ENCODE results near the gene TIPARP. TPM values are rescaled to one million over a fixed set of nuclear protein-coding genes. Genes with fewer than 3 reads are reported as not detected.

TIPARP gene
- total and polyA plus RNA-seq, 4 donors, result 20.8 to 56.1 (median 40.0) TPM

DNA sequence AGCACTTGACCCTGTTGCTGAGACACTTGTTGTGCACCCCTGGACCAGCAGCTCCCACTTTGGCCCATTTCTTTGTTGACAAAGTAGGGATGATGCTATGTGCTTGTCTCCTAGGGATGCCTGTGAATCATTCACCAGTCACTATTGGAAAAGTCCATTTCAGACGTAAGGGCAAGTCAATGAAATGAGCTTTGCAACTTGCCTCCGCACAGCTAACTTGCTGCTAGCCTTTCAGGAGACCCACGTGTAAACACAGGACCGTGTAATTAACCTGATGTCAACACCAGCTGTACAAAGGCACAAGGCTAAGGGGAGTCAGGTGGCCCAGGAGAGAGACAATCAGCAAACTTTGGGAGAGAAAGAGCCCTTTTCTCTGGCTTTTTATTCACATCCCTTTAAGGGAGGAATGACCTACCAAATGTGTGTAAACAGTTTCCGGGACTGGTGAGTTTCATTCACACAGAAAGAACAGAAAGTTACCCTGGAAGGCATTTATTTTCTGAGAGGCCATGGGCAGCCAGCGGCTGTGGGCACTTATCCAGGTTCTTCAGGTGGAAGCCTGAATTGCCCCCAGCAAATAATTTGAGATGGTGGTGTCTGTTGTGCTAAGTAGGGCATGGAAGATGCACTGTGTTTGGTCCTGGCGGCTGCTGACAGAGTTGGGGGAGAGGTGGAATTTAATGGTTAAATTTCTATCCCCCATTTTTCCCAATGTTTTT, 54.0 kb downstream of the TIPARP start:
- no peak overlapping the region for H3K4me3 ChIP-seq
- WGBS, 2 donors, result 60 to 80% methylated on average over 7 of the region's 7 CpGs
- H3K27me3 ChIP-seq (ENCODE audit: control insufficient read depth in 3 of 3, insufficient read depth in 3 of 3, low read length in 2 of 3), result peaks cover 0 to 5% (median 0%) of the 10 kb centered on the region in 3 donors
- ATAC-seq (ENCODE audit: insufficient read depth, low FRiP score) (no peak), DNase-seq (no peak)
- no peaks in the 10 kb centered on the region for H3K9me3 ChIP-seq (ENCODE audit: control insufficient read depth in 4 of 4, insufficient read depth in 3 of 4, low read length in 3 of 4)
- no peak overlapping the region for H3K27ac ChIP-seq (ENCODE audit: low read depth in 1 of 2, low read length in 1 of 2)
- no peaks in the 10 kb centered on the region for H3K36me3 ChIP-seq (ENCODE audit: control insufficient read depth in 4 of 4, insufficient read depth in 4 of 4, low read length in 4 of 4)
- TF ChIP-seq, protein P1, sequence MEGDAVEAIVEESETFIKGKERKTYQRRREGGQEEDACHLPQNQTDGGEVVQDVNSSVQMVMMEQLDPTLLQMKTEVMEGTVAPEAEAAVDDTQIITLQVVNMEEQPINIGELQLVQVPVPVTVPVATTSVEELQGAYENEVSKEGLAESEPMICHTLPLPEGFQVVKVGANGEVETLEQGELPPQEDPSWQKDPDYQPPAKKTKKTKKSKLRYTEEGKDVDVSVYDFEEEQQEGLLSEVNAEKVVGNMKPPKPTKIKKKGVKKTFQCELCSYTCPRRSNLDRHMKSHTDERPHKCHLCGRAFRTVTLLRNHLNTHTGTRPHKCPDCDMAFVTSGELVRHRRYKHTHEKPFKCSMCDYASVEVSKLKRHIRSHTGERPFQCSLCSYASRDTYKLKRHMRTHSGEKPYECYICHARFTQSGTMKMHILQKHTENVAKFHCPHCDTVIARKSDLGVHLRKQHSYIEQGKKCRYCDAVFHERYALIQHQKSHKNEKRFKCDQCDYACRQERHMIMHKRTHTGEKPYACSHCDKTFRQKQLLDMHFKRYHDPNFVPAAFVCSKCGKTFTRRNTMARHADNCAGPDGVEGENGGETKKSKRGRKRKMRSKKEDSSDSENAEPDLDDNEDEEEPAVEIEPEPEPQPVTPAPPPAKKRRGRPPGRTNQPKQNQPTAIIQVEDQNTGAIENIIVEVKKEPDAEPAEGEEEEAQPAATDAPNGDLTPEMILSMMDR (IDR thresholded peaks at IDR 0.05; ENCODE audit: control extremely low read depth, extremely low read depth), result no peak
- peaks cover 0 to 5% (median 3%) of the 10 kb centered on the region in 5 donors for H3K4me1 ChIP-seq (ENCODE audit: control insufficient read depth in 5 of 5, insufficient read depth in 5 of 5, low read length in 5 of 5)
- H3K9ac ChIP-seq (ENCODE audit: insufficient read depth in 1 of 2, low read length in 2 of 2), result no peak overlapping the region

DNA sequence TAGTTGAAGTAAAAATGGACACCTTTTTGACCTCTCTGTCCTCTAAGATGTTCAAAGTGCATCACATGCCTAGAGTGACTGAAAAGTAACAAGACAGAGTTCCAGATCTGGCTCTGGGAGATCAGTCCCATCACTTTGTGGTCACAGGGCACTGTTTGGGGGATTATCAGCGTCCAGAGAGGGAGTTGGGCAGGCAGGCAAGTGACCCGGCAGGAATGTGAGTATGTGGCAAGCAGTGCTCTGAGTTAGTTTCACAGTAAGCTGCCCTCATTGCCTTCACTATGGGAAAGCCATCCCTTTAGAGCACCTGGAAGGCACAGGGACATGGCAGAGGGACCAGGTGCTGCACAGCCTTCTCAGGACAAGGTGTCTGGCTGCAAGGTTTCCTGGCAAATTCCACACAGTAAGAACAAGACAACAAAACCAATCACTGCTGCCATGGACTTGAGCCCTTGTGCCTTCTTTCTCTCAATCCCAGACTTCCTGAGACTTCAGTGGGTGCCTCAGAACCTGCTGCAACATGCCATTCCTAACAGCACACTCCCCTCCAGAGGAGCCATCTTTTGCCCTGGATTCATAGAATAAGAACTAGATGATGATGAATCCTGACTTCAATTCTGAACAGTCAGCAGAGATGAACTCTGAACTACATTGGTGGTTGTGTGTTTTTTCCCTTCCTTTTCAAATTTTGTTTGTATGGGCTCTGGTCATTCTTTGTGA, 55.2 kb downstream of the TIPARP start:
- ATAC-seq (ENCODE audit: insufficient read depth, low FRiP score), result no peak
- H3K4me3 ChIP-seq, result no peak overlapping the region
- WGBS, 2 donors, result 69 to 80% methylated on average over 2 of the region's 2 CpGs
- no peaks in the 10 kb centered on the region for H3K36me3 ChIP-seq (ENCODE audit: control insufficient read depth in 4 of 4, insufficient read depth in 4 of 4, low read length in 4 of 4)
- H3K9me3 ChIP-seq (ENCODE audit: control insufficient read depth in 4 of 4, insufficient read depth in 3 of 4, low read length in 3 of 4), result no peaks in the 10 kb centered on the region
- no peak overlapping the region for H3K27ac ChIP-seq (ENCODE audit: low read depth in 1 of 2, low read length in 1 of 2)
- TF ChIP-seq, protein P1 (IDR thresholded peaks at IDR 0.05; ENCODE audit: control extremely low read depth, extremely low read depth), result no peak
- DNase-seq, result no peak
- H3K27me3 ChIP-seq (ENCODE audit: control insufficient read depth in 3 of 3, insufficient read depth in 3 of 3, low read length in 2 of 3), result peaks cover 0 to 5% (median 0%) of the 10 kb centered on the region in 3 donors
- peaks cover 0 to 5% (median 3%) of the 10 kb centered on the region in 5 donors for H3K4me1 ChIP-seq (ENCODE audit: control insufficient read depth in 5 of 5, insufficient read depth in 5 of 5, low read length in 5 of 5)
- H3K9ac ChIP-seq (ENCODE audit: insufficient read depth in 1 of 2, low read length in 2 of 2), result no peak overlapping the region

DNA sequence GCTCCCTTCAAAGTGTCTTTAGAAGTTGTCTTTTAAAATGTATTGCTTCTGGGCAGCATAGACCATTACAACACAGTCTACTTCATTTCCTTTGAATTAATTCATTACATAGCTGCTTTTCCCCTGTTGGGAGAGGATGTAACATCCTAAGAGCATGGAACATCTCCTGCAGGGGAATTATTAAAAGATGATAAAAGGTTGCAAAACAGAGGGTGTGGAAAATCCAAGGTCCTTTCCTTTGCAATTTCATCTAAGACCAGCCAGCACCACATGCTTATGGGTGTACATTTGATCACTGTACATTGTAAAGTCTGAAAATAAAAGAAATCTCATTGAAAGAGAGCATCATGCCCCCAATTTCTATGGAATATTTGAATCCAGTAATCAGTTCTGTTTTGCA, 57.4 kb downstream of the TIPARP start:
- H3K27ac ChIP-seq (ENCODE audit: low read depth in 1 of 2, low read length in 1 of 2), result no peak overlapping the region
- H3K9ac ChIP-seq (ENCODE audit: insufficient read depth in 1 of 2, low read length in 2 of 2), result no peak overlapping the region
- no peak for DNase-seq
- no peaks in the 10 kb centered on the region for H3K9me3 ChIP-seq (ENCODE audit: control insufficient read depth in 4 of 4, insufficient read depth in 3 of 4, low read length in 3 of 4)
- no peak for ATAC-seq (ENCODE audit: insufficient read depth, low FRiP score)
- TF ChIP-seq, protein P1 (IDR thresholded peaks at IDR 0.05; ENCODE audit: control extremely low read depth, extremely low read depth), result no peak
- peaks cover 0 to 5% (median 3%) of the 10 kb centered on the region in 5 donors for H3K4me1 ChIP-seq (ENCODE audit: control insufficient read depth in 5 of 5, insufficient read depth in 5 of 5, low read length in 5 of 5)
- H3K4me3 ChIP-seq, result no peak overlapping the region
- peaks cover 0 to 5% (median 0%) of the 10 kb centered on the region in 3 donors for H3K27me3 ChIP-seq (ENCODE audit: control insufficient read depth in 3 of 3, insufficient read depth in 3 of 3, low read length in 2 of 3)
- no peaks in the 10 kb centered on the region for H3K36me3 ChIP-seq (ENCODE audit: control insufficient read depth in 4 of 4, insufficient read depth in 4 of 4, low read length in 4 of 4)
